ENCODE measurements around the gene HOXB7.

The HOXB7 gene

GRCh38 chr17:48577946-48578615, 32.7 kb downstream of the HOXB7 start, which contains the start of gene HOXB4:
Gene HOXB4 (minus strand): TSS chr17:48578350. CDS start chr17:48578319, 31 bp downstream.
- peak; percentile 92 for DNase-seq

DNA sequence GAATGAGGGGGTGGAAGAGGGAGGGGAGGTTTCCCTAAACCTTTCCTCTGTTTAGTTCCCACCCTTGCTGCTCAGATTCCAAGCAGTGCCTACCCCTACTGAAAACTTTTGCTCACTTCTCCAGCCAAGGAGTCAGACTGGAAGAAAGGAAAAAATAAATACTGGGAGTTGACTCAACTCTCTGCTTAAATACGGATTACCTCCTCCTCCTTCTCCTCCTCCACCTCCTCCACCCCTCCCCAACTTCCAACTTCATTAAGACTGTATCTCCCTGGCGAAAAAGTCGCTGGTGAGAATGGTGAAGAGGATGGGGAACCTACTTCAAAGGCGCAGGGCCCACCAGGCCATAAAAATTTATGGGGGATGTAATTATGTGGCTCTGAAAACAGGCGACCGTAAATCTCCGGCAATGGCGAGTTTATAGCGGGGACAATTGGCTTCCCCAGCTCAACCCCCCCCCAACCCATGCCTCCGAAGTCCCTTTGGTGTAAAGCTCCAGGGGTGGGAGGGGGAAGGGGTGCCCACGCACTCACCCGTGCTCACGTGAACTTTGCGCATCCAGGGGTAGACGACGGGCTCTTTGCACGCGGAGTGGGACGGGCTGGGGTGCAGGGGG, 33.4 kb downstream of the HOXB7 start:
- no peak for DNase-seq

GRCh38 chr17:48576479-48577309, 34.1 kb downstream of the HOXB7 start:
- peak; percentile 45 for DNase-seq

GRCh38 chr17:48575673-48576478, 34.9 kb downstream of the HOXB7 start:
- DNase-seq = no peak

GRCh38 chr17:48575066-48575582, 35.7 kb downstream of the HOXB7 start:
- peak; percentile 93 for DNase-seq

GRCh38 chr17:48574505-48575065, 36.2 kb downstream of the HOXB7 start:
- DNase-seq = no peak

GRCh38 chr17:48571826-48572417, 38.9 kb downstream of the HOXB7 start:
- no peak for DNase-seq

DNA sequence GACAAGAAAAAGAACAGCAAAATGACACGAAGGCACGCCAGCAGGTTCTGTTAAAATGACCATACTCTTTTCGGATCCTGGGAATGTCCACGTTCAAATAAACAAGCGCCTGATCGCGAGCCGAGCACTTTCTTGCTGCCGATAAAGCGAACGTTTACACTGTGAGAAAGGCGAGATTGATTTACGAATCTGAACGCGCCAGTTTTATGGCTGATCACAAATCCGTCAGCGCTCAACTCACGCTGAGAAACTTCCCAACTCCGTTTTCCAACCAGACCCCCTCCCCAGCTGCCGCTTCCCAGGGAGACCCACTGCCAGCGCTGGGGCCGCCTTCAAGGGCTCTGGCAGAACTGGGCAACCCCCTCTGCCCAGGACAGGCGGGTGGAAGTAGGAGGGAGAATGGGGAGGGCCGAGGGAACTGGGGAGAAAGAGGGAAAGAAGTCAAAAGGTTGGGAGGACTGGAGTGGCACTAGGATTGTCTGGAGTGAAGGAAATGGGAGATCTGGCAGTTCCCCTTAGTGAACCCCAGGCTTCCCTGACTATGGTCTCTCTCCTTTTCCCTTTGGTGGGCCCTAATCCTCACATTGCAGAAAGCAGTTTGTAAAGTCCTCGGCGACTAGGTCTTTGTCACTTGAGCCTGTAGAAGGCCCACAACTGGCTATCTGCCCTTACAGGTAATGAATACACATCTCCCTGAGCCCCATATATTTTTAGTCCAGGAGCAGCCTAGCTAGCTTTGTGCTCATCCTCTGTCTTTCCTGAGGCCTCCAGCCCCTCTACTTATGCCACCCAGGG, 39.6 kb downstream of the HOXB7 start:
- no peak for DNase-seq

GRCh38 chr17:48570325-48571023, 40.3 kb downstream of the HOXB7 start:
- DNase-seq = no peak

GRCh38 chr17:48569674-48570324, 41.0 kb downstream of the HOXB7 start:
- no peak for DNase-seq

DNA sequence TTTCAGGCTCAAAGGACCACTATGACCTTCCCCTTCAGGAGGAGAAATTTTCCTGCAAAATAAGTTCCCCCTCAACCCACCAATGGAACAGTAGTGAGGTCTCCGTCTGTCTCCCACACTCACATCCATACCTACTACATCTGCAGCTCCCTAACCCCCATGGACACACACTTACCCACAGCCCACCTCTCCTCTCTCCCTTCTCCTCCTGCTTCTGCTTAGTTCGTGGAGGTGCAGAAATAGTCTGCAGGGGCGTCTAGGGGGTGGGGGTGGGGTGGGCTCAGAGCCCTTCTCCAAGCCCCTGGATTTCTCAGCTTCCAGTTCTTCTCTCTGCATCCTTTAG, 41.6 kb downstream of the HOXB7 start:
- no peak for DNase-seq

- no peak for DNase-seq
Observed at GRCh38 chr17:48568499-48569239, 42.1 kb downstream of the HOXB7 start.

DNA sequence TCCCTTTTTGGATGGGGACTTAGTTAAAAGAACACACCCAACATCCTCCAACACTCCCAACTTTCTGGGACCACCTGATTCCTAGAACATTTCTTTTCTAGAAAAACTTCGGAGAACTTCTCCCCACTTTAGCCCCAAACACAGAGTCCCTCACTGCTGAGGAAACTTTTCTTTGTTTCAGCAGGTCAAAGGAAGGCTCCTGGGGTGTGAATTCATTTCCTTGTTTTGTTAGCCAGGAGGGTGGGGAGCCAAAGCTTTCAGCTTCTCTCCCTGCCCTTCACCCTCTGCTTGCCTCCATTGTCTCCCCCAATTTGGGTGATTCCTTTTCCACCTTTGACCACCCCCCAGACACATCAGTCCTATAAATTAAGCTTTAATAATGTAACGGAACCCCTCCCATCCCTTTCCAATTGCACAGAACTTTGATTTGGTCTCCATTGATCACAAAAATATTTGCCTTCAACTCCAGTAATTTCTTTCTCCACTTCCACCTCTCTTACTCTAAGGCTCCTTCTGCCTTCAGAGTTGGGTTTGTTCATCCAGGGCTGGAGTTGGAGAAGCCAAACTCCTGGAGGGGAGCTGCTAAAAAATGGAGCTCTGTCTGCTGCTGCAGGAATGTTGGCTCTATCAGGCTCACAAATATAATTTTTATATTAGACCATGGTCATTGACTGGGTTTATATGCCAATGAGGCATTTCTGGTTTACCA, 43.0 kb downstream of the HOXB7 start:
- no peak for DNase-seq

DNA sequence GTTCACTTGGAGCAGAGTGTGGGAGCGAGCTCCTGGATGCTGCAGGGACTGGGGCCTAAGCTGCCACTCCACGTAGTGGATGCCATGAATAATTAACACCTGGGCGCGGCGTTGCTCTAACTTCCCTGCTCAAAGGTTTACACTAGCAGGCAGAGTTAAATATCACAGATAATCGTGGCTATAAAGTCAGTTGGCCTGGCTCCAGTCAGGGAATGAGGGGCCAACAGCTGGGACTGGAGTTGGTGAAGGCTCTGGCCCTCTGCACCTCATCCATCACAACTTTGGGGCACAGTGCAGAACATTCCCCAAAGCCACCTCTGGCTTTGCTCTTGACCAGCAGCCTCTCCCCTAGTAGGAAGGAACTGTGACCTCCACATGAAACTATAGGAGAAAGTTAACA, 43.6 kb downstream of the HOXB7 start:
- DNase-seq = no peak

GRCh38 chr17:48566717-48567116, 44.1 kb downstream of the HOXB7 start:
- no peak for DNase-seq

DNA sequence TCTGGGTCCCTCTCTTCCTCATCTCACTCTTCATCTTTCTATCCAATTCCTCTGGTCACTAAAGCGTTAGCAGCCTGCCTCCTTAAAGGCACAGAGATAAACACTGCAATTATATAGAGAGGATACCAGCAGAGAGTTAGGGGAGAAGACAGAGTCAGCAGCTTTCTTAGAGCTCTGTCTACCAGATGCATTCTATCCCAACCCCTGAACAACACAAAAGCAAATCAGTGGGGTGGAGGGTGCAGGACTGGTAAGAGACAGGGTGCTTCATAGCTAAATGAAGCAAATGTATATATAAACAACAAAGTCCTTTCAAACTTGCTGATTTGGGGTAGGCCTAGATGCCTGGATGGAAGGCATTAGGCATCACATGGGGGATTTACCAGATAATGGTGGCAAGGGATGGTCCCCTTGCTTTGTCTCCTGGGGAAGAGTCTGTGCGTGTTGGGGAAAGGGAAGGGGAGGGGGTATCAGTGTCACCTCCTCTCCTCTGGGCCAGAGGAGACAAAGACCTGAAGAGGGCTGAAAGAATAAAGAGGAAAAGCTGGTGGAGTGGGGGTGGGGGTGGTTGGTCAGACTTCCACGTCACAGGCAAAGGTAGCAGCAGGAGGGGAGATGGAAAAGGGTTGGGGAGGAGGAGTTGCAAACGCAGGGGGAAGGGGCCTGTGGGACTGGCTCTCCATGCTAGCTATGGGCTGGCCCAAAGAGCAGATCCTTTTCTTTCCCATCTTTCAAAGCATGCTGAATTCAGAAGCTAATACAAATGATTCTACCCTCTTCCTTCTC, 44.7 kb downstream of the HOXB7 start:
- DNase-seq = no peak

- DNase-seq = no peak
Observed at GRCh38 chr17:48565022-48565554, 45.7 kb downstream of the HOXB7 start.
